ENCODE measurements around the gene HSP90AB1. TPM values are rescaled to one million over a fixed set of nuclear protein-coding genes. Genes with fewer than 3 reads are reported as not detected.

HSP90AB1 gene
- polyA plus RNA-seq, 3 donors: 119 to 242 (median 145) TPM

GRCh38 chr6:44289726-44290260 lies 42.9 kb downstream of the HSP90AB1 start:
- no peaks in the 10 kb centered on the region for H4K20me1 ChIP-seq (ENCODE audit: insufficient read depth, low read length)
- no peak overlapping the region for H3K4me3 Mint-ChIP-seq
- peaks cover 0 to 13% of the 10 kb centered on the region in 2 donors for H3K27me3 ChIP-seq (ENCODE audit: control insufficient read depth in 2 of 2, insufficient read depth in 2 of 2, low read length in 2 of 2)
- H3K9me3 Mint-ChIP-seq: peaks cover 0 to 1% (median 0%) of the 10 kb centered on the region in 7 donors
- no peaks in the 10 kb centered on the region for H3K4me1 ChIP-seq (ENCODE audit: control insufficient read depth in 1 of 2, insufficient read depth in 2 of 2, low read length in 2 of 2)
- no peaks in the 10 kb centered on the region for H3K79me2 ChIP-seq (ENCODE audit: insufficient read depth, low read length)
- no peaks in the 10 kb centered on the region for H3K36me3 Mint-ChIP-seq
- no peak for DNase-seq
- H3K36me3 ChIP-seq (replicated peaks in 1 of 2; ENCODE audit: control insufficient read depth in 1 of 2, insufficient read depth in 2 of 2, low read length in 2 of 2): no peaks in the 10 kb centered on the region
- no peak overlapping the region for H3K4me3 ChIP-seq (replicated peaks in 1 of 3; ENCODE audit: low read depth in 2 of 3, low read length in 3 of 3)
- H3K27me3 Mint-ChIP-seq (ENCODE audit: low read depth in 3 of 3): peaks cover 32 to 61% (median 39%) of the 10 kb centered on the region in 3 donors
- H2AFZ ChIP-seq (ENCODE audit: insufficient read depth, low read depth, low read length, poor library complexity, severe bottlenecking): no peak overlapping the region
- TF ChIP-seq, protein P1, sequence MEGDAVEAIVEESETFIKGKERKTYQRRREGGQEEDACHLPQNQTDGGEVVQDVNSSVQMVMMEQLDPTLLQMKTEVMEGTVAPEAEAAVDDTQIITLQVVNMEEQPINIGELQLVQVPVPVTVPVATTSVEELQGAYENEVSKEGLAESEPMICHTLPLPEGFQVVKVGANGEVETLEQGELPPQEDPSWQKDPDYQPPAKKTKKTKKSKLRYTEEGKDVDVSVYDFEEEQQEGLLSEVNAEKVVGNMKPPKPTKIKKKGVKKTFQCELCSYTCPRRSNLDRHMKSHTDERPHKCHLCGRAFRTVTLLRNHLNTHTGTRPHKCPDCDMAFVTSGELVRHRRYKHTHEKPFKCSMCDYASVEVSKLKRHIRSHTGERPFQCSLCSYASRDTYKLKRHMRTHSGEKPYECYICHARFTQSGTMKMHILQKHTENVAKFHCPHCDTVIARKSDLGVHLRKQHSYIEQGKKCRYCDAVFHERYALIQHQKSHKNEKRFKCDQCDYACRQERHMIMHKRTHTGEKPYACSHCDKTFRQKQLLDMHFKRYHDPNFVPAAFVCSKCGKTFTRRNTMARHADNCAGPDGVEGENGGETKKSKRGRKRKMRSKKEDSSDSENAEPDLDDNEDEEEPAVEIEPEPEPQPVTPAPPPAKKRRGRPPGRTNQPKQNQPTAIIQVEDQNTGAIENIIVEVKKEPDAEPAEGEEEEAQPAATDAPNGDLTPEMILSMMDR (IDR thresholded peaks at IDR 0.05): no peak
- H3K9ac ChIP-seq (ENCODE audit: insufficient read depth, low read length, poor library complexity, severe bottlenecking): no peak overlapping the region
- H3K4me2 ChIP-seq (replicated peaks; ENCODE audit: extremely low read depth, low read length, poor library complexity, severe bottlenecking): no peak overlapping the region
- no peaks in the 10 kb centered on the region for H3K9me3 ChIP-seq (replicated peaks in 1 of 2; ENCODE audit: control insufficient read depth in 1 of 2, insufficient read depth in 1 of 2, low read length in 2 of 2)
- peaks cover 1% of the 10 kb centered on the region for H3K4me1 Mint-ChIP-seq
- intact Hi-C loops (cut with micrococcal nuclease): no loop called here
- H3K27ac ChIP-seq (ENCODE audit: low read depth in 1 of 2, low read length in 2 of 2): no peak overlapping the region
- WGBS (ENCODE audit: insufficient coverage): no CpG with 5 or more reads among the region's 7 CpGs
- no peak overlapping the region for H3K27ac Mint-ChIP-seq

GRCh38 chr6:44291841-44292240 lies 44.9 kb downstream of the HSP90AB1 start:
- Mint-ChIP-seq H3K9me3 (peaks cover 0 to 4% (median 0%) of the 10 kb centered on the region in 7 donors), H3K4me1 (peaks cover 4% of the 10 kb centered on the region), H3K27ac (no peak overlapping the region)

More at GRCh38 chr6:44291841-44292240, 44.9 kb downstream of the HSP90AB1 start:
- Histone ChIP-seq H3K4me3 (replicated peaks in 1 of 3; ENCODE audit: low read depth in 2 of 3, low read length in 3 of 3) (no peak overlapping the region), H3K9ac (ENCODE audit: insufficient read depth, low read length, poor library complexity, severe bottlenecking) (no peak overlapping the region), H3K9me3 (replicated peaks in 1 of 2; ENCODE audit: control insufficient read depth in 1 of 2, insufficient read depth in 1 of 2, low read length in 2 of 2) (peaks cover 0 to 5% of the 10 kb centered on the region in 2 donors), H3K79me2 (ENCODE audit: insufficient read depth, low read length) (no peaks in the 10 kb centered on the region), H4K20me1 (ENCODE audit: insufficient read depth, low read length) (no peaks in the 10 kb centered on the region), H3K36me3 (replicated peaks in 1 of 2; ENCODE audit: control insufficient read depth in 1 of 2, insufficient read depth in 2 of 2, low read length in 2 of 2) (no peaks in the 10 kb centered on the region), H3K4me2 (replicated peaks; ENCODE audit: extremely low read depth, low read length, poor library complexity, severe bottlenecking) (no peak overlapping the region), H2AFZ (ENCODE audit: insufficient read depth, low read depth, low read length, poor library complexity, severe bottlenecking) (no peak overlapping the region), H3K27me3 (ENCODE audit: control insufficient read depth in 2 of 2, insufficient read depth in 2 of 2, low read length in 2 of 2) (peaks cover 15 to 34% of the 10 kb centered on the region in 2 donors), H3K4me1 (ENCODE audit: control insufficient read depth in 1 of 2, insufficient read depth in 2 of 2, low read length in 2 of 2) (peaks cover 0 to 1% of the 10 kb centered on the region in 2 donors), H3K27ac (ENCODE audit: low read depth in 1 of 2, low read length in 2 of 2) (no peak overlapping the region)
- no peak for DNase-seq
- Mint-ChIP-seq H3K4me3 (no peak overlapping the region), H3K27me3 (ENCODE audit: low read depth in 3 of 3) (peaks cover 49 to 76% (median 52%) of the 10 kb centered on the region in 3 donors), H3K36me3 (peaks cover 0 to 2% of the 10 kb centered on the region in 2 donors)
- 76% methylated on average over 3 of the region's 4 CpGs for WGBS (ENCODE audit: insufficient coverage)
- intact Hi-C loops (cut with micrococcal nuclease): no loop called here
- TF ChIP-seq, protein P1 (IDR thresholded peaks at IDR 0.05): no peak

All from CD14-positive monocyte (primary cell).